Vagina (tissue), 2 donors: ENCODE data around the gene KDM4B. TPM values are rescaled to one million over a fixed set of nuclear protein-coding genes. Genes with fewer than 3 reads are reported as not detected.

Experiments used
- DNase-seq, 2 donors: peaks; one replicate each; pipeline ENCODE4 v3.0.0-alpha.2; 2017; ENCODE audit errors: extremely low spot score in 2 of 2
- H3K27ac ChIP-seq: fragments of 200-600 bp; sonication (generic); one replicate; pipeline ENCODE4 v1.5.1; 2019
- H3K27me3 ChIP-seq: fragments of 200-600 bp; sonication (generic); one replicate; pipeline ENCODE4 v1.5.1; 2019
- H3K36me3 ChIP-seq, 2 donors: fragments of 200-600 bp; sonication (generic); one replicate each; pipeline ENCODE4 v1.5.1; 2017 to 2019
- H3K4me1 ChIP-seq: fragments of 200-600 bp; sonication (generic); one replicate; pipeline ENCODE4 v1.5.1; 2019
- H3K4me3 ChIP-seq, 2 donors: fragments of 200-600 bp; sonication (generic); 1 replicate in 1 of 2; 2 replicates in 1 of 2; pipeline ENCODE4 v1.5.1; 2016 to 2019
- H3K9me3 ChIP-seq: fragments of 200-600 bp; sonication (generic); one replicate; pipeline ENCODE4 v1.5.1; 2019
- CTCF ChIP-seq, 3 experiments: fragments of 450-650 bp in 2 of 3; fragments of 200-600 bp in 1 of 3; sonication (generic) in 1 of 3; IDR thresholded peaks; one replicate each; pipeline ENCODE4 v1.5.1; 2017 to 2019; ENCODE audit warnings: antibody characterized with exemption in 3 of 3, mild to moderate bottlenecking in 2 of 3, moderate library complexity in 2 of 3
- POLR2A ChIP-seq, 2 donors: fragments of 450-650 bp; IDR thresholded peaks; one replicate each; pipeline ENCODE4 v1.6.1; 2017; ENCODE audit warnings: antibody characterized with exemption in 2 of 2, mild to moderate bottlenecking in 2 of 2, moderate library complexity in 2 of 2
- POLR2AphosphoS5 ChIP-seq, 2 donors: sonication (generic); formaldehyde crosslinking; IDR thresholded peaks; one replicate each; pipeline ENCODE4 v1.9.0; 2017; ENCODE audit warnings: antibody characterized with exemption in 2 of 2, mild to moderate bottlenecking in 2 of 2, low read depth in 1 of 2; ENCODE audit not compliant: insufficient read depth in 1 of 2
- intact Hi-C: fragments of 100-400 bp; cut with DNase I; formaldehyde crosslinking; loops from one replicate; pipeline ENCODE4 v1.15.1; 2023
- total RNA-seq: library from RNA; depleted of rRNA; stranded (reverse); fragments of >200 nt; gene quantifications from one replicate; pipeline ENCODE4 v1.2.3, GENCODE V29; 2016

The KDM4B gene
- total RNA-seq, 1 donor from 2014 or later = 59.7 TPM

DNA sequence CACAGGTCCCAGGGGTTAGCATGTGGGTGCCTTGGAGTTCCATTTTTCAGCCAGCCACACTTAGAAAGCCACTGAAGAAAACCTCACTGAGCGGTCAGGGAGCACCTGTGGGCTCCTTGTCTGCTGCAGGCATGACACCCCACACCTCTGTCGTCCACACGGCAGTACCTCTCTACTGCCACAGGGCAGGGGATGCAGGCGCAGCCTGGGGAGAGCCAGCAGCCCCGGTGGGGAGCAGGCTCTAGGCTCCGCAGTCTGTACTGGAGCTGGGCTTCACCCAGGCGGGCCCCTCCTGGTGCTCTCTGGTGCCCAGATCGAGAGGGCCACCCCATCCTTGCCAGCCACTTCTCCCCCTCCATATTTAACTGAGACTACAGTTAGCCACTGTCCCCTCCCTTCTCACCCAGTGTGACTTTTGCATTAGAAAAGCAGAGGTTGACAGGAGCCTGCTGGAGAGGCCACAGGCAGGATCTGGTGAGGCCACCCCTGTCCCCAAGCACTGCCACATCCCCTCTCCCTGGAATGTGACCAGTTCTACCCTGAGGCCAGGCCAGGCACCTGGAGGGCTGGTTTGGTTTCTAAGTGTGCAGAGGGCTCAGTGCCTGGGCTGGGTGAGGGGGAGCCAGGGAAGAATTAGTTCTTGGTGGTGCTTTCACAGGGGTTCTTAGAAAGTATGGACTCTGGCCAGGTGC lies 104.4 kb downstream of the KDM4B start:
- Histone ChIP-seq H3K27ac (no peak overlapping the region), H3K4me3 (no peak overlapping the region), H3K4me1 (peaks cover 15% of the 10 kb centered on the region), H3K36me3 (peaks cover 0 to 36% of the 10 kb centered on the region in 2 donors), H3K9me3 (no peaks in the 10 kb centered on the region), H3K27me3 (no peaks in the 10 kb centered on the region)
- no peak for TF ChIP-seq CTCF (IDR thresholded peaks at IDR 0.05)
- TF ChIP-seq POLR2A (IDR thresholded peaks at IDR 0.05) = no peak
- no peak for TF ChIP-seq POLR2AphosphoS5 (IDR thresholded peaks at IDR 0.05; ENCODE audit: insufficient read depth in 1 of 2, low read depth in 1 of 2)
- intact Hi-C loops = no loop called here
- DNase-seq = no peak

DNA sequence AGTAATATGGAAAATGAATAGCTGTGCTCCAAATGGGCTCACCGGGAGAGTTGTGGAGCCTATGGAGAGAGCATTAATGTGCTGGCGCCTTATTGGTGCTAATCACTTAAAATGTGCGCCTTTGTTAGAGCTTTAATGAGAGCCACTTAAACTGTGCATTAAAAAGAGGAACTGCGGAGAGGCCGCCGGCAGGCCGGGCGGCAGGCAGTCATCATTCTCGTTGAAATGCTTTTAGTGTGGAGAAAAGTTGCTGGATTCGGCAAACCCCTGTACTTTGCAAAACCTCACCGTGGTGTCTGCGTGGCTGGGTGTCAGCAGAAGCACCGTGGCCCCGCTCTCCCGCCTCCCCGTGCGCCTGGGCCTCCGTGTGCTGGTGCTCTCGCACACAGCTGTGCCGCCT lies 105.5 kb downstream of the KDM4B start:
- TF ChIP-seq POLR2A (IDR thresholded peaks at IDR 0.05) = no peak
- TF ChIP-seq CTCF (IDR thresholded peaks at IDR 0.05) = no peak
- no peak for TF ChIP-seq POLR2AphosphoS5 (IDR thresholded peaks at IDR 0.05; ENCODE audit: insufficient read depth in 1 of 2, low read depth in 1 of 2)
- Histone ChIP-seq H3K27ac (no peak overlapping the region), H3K36me3 (peaks cover 0 to 47% of the 10 kb centered on the region in 2 donors), H3K9me3 (no peaks in the 10 kb centered on the region), H3K27me3 (no peaks in the 10 kb centered on the region), H3K4me3 (no peak overlapping the region), H3K4me1 (peaks cover 10% of the 10 kb centered on the region)
- intact Hi-C loops = no loop called here
- DNase-seq = no peak

DNA sequence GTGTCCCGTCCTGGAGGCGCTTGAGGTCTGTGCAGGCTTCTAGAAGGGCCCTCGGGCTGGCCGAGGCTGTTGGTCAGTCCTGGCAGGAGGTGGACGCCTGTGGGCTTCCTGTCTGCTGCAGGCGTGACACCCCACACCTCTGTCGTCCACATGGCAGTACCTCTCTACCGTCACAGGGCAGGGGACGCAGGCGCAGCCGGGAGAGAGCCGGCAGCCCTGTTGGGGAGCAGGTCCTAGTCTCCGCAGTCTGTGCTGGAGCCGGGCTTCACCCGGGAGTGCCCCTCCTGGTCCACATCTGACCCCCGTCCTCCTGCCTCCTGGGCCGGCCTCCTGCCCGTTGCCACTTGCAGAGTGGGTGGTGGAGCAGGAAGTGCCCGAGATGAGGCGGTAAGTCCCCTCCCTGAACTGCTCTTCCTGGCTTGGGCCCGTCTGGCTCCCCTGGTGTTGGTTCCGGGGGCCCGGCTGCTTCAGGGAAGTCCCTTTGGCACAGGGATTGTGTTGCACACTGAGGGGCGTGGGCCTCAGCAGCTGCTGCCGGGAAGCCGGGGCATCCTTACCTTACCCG lies 106.0 kb downstream of the KDM4B start:
- H3K9me3 ChIP-seq = no peaks in the 10 kb centered on the region
- no peak overlapping the region for H3K27ac ChIP-seq
- peaks cover 10% of the 10 kb centered on the region for H3K4me1 ChIP-seq
- TF ChIP-seq CTCF (IDR thresholded peaks at IDR 0.05) (no peak), POLR2A (IDR thresholded peaks at IDR 0.05) (no peak), POLR2AphosphoS5 (IDR thresholded peaks at IDR 0.05; ENCODE audit: insufficient read depth in 1 of 2, low read depth in 1 of 2) (no peak)
- DNase-seq = no peak
- peaks cover 0 to 52% of the 10 kb centered on the region in 2 donors for H3K36me3 ChIP-seq
- intact Hi-C loops = no loop called here
- H3K4me3 ChIP-seq = no peak overlapping the region
- no peaks in the 10 kb centered on the region for H3K27me3 ChIP-seq

DNA sequence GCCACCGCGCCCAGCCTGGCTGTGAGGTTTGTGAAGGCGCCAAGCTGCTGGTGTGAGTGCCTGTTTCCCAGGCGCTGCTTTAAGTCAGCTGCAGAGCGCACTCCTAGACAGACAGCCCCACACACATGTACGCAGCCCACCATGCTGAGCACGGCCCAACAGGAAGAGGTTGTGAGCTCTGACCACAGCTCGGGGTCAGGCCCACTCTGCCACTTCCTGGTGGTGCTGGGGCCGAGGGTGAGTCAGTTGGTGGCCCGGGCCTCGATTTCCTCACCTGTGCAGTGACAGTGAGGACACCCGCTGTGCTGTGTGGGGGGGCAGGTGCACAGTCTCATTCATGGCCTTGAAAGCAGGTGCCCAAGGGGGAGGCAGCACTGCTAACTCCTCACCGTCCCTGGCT lies 106.7 kb downstream of the KDM4B start:
- no peak overlapping the region for H3K4me3 ChIP-seq

More for the DNA sequence above, 106.7 kb downstream of the KDM4B start:
- H3K27ac ChIP-seq = no peak overlapping the region
- no peaks in the 10 kb centered on the region for H3K9me3 ChIP-seq
- peaks cover 10% of the 10 kb centered on the region for H3K4me1 ChIP-seq
- no peaks in the 10 kb centered on the region for H3K27me3 ChIP-seq
- H3K36me3 ChIP-seq = peaks cover 0 to 59% of the 10 kb centered on the region in 2 donors
- no peak for DNase-seq
- intact Hi-C loops = no loop called here
- TF ChIP-seq CTCF (IDR thresholded peaks at IDR 0.05) (no peak), POLR2AphosphoS5 (IDR thresholded peaks at IDR 0.05; ENCODE audit: insufficient read depth in 1 of 2, low read depth in 1 of 2) (no peak), POLR2A (IDR thresholded peaks at IDR 0.05) (no peak)
